Activated CD8-positive, alpha-beta memory T cell treated with anti-CD3 and anti-CD28 coated beads, Interleukin-2, amount 10 ng/mL, durations not matched to agents 7 days and 5 days (primary cell): Measurements from ENCODE around the gene ETV5. TPM values are rescaled to one million over a fixed set of nuclear protein-coding genes. Genes with fewer than 3 reads are reported as not detected.
"Not testable (repeated sequence)": the region's sequence is repeated elsewhere in the genome, so short reads cannot be mapped to it uniquely, and the experiment has no call there.

Experiments used
- ATAC-seq: fragments of 150-1000 bp; cut with Tn5 transposase; one replicate; pipeline ENCODE4 v1.10.0; 2021; ENCODE audit warnings: moderate library complexity
- CTCF ChIA-PET: fragments of 350-600 bp; sonication (Branson Sonifier 250); formaldehyde crosslinking; loops from one replicate; lab custom pipeline; 2021; ENCODE audit warnings: antibody characterized with exemption; lab: Charles Lee
- DNase-seq: peaks from one replicate; pipeline ENCODE4 v3.0.0-alpha.2; 2020
- H3K27ac Mint-ChIP-seq: one replicate; pipeline ENCODE4 v1.8.0; 2021; ENCODE audit warnings: mild to moderate bottlenecking, mixed read lengths
- H3K27me3 Mint-ChIP-seq: one replicate; pipeline ENCODE4 v1.8.0; 2021; ENCODE audit warnings: mixed read lengths
- H3K36me3 Mint-ChIP-seq: one replicate; pipeline ENCODE4 v1.8.0; 2021; ENCODE audit warnings: mild to moderate bottlenecking, mixed read lengths
- H3K4me1 Mint-ChIP-seq: one replicate; pipeline ENCODE4 v1.8.0; 2021; ENCODE audit warnings: mixed read lengths
- H3K4me3 Mint-ChIP-seq: one replicate; pipeline ENCODE4 v1.8.0; 2021; ENCODE audit warnings: mild to moderate bottlenecking, moderate library complexity, mixed read lengths
- H3K9me3 Mint-ChIP-seq: one replicate; pipeline ENCODE4 v1.8.0; 2022; ENCODE audit warnings: low read depth, mixed read lengths
- total RNA-seq, 2 experiments: library from RNA; stranded (reverse); gene quantifications; one replicate each; pipeline ENCODE4 v1.2.3, GENCODE V29; 2021

The ETV5 gene
- total RNA-seq, 2 experiments from 2014 or later = 0.16 to 0.47 TPM

DNA sequence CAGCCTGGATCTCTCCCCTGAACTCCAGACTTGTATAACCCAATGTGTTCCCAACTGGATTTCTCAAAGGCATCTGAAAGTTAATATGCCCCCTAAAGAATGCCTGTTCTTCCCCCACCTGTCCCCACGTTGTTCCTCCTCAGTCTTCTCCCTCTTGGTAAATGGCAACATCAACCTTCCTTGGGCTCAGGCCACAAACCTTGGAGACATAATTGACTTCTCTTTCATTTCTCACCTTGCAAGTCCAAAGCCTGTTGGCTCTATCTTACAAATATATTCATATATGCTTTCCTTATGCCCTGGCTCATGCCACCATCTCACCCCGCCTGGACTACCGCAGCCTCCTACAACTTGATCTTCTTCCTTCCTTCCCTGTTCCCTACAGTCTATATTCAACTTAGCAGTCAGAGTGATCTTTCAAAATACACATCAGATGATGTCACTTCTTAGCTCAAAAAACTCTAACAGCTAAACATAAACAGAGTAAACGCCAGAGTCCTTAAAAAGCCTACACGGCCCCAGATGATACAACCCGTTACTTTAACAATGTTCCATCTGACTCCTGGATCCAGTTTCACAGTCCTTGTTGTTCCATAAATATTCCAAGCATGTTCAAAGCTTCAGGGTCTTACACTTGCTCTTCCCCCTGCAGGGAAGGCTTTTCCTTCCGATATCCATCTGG is 66.2 kb downstream of the ETV5 start:
- Mint-ChIP-seq H3K36me3 (no peaks in the 10 kb centered on the region), H3K4me1 (no peaks in the 10 kb centered on the region), H3K27me3 (peaks cover 61% of the 10 kb centered on the region), H3K27ac (no peak overlapping the region), H3K4me3 (no peak overlapping the region), H3K9me3 (no peaks in the 10 kb centered on the region)
- DNase-seq (no peak), ATAC-seq (no peak)
- CTCF ChIA-PET = no interaction called here

DNA sequence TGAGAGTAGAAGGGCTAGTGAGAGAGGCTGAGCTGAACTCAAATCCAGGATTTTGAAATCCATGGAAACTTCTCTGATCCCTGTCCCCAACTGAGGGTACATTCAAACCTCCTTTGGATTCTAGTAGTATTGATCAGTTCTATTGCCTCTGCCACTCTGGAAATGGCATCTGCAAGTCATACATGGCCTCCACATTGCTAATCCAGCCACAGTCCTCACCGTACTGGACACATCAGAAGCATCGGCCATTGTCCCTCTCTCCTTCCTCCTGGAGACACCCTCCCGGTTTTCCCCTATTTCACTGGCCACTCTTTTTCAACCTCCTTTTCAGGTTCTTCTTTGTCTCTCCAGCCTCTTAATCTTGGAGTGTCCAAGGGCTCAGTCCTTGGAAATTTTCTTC is 66.9 kb downstream of the ETV5 start:
- CTCF ChIA-PET = no interaction called here
- ATAC-seq (no peak), DNase-seq (no peak)
- no peaks in the 10 kb centered on the region for H3K9me3 Mint-ChIP-seq
- no peaks in the 10 kb centered on the region for H3K4me1 Mint-ChIP-seq
- H3K36me3 Mint-ChIP-seq = no peaks in the 10 kb centered on the region
- H3K27ac Mint-ChIP-seq = no peak overlapping the region
- H3K4me3 Mint-ChIP-seq = no peak overlapping the region
- H3K27me3 Mint-ChIP-seq = peaks cover 64% of the 10 kb centered on the region

DNA sequence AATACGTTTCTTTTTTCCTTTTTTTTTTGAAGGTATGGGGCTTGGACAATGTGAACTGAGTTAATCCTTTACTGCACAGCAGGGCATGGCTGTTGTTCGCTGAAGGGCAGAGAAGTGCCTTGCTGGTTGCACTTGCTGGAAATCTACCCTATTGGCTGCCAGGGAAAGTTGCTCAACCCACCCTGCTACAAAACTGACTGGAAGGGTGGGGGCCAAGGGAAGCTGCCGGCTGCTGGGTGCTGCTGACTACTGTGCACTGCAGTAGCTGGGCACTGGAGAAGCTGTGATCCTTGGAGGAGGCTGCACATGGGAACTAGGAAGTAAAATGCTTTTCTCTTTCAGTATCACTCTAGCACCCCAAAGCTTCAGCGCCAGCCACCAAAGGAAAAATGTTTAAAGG is 70.5 kb downstream of the ETV5 start:
- Mint-ChIP-seq H3K4me3 (no peak overlapping the region), H3K27ac (no peak overlapping the region), H3K9me3 (no peaks in the 10 kb centered on the region), H3K36me3 (no peaks in the 10 kb centered on the region), H3K4me1 (no peaks in the 10 kb centered on the region), H3K27me3 (peaks cover 44% of the 10 kb centered on the region)
- DNase-seq (no peak), ATAC-seq (no peak)
- CTCF ChIA-PET = no interaction called here

DNA sequence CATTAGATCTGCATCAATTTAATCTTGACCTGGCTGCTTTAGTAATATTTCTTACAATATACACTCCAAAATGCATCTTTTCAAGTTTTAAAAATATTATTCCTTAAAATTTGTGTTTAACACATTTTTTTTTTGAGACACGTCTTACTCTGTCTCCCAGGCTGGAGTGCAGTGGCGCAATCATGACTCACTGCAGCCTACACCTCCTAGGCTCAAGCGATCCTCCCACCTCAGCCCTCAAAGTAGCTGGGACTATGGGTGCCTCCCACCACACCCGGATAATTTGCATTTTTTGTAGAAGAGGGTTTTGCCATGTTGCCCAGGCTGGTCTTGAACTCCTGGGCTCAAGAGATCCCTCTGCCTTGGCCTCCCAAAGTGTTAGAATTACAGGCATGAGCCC is 73.6 kb downstream of the ETV5 start:
- H3K9me3 Mint-ChIP-seq = no peaks in the 10 kb centered on the region
- no peaks in the 10 kb centered on the region for H3K36me3 Mint-ChIP-seq
- no peak overlapping the region for H3K27ac Mint-ChIP-seq
- no peaks in the 10 kb centered on the region for H3K4me1 Mint-ChIP-seq
- H3K27me3 Mint-ChIP-seq = peaks cover 31% of the 10 kb centered on the region
- no peak overlapping the region for H3K4me3 Mint-ChIP-seq
- no peak for ATAC-seq
- DNase-seq = no peak
- CTCF ChIA-PET = no interaction called here

DNA sequence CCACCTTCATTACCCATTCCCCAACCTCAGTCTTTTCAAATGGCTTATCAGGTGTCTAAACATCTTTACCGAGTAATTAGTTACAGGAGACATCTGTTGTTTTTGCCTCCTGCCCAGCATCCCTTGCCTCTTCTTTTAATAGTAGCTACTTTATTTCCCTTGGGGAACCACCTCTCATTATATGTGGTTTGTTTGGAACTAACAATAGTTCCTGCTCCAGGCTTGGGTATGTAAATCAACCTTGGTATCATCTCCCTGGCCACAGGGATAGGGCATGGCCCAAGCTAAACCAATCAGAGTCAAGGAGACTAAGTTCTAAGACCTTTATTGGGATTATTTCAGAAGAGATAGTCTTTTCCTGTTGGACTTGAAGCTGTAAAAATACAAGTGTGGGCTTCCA is 76.6 kb downstream of the ETV5 start:
- DNase-seq (no peak), ATAC-seq (no peak)
- no peaks in the 10 kb centered on the region for H3K4me1 Mint-ChIP-seq
- no peak overlapping the region for H3K4me3 Mint-ChIP-seq
- no peak overlapping the region for H3K27ac Mint-ChIP-seq
- CTCF ChIA-PET = no interaction called here
- H3K9me3 Mint-ChIP-seq = no peaks in the 10 kb centered on the region
- H3K36me3 Mint-ChIP-seq = no peaks in the 10 kb centered on the region
- peaks cover 22% of the 10 kb centered on the region for H3K27me3 Mint-ChIP-seq

DNA sequence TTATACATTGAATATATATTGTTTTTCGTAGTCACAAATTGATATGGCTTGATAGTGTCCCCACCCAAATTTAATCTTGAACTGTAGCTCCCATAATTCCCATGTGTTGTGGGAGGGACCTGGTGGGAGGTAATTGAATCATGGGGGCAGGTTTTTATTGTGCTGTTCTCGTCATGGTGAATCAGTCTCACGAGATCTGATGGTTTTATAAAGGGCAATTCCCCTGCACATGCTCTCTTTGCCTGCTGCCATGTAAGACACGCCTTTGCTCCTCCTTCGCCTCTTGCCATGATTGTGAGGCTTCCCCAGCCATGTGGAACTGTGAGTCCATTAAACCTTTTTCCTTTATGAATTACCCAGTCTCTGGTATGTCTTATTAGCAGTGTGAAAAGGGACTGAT is 82.9 kb downstream of the ETV5 start:
- ATAC-seq, H3K9me3 Mint-ChIP-seq, H3K27ac Mint-ChIP-seq, DNase-seq, CTCF ChIA-PET, H3K4me3 Mint-ChIP-seq, H3K4me1 Mint-ChIP-seq, H3K36me3 Mint-ChIP-seq: not testable (repeated sequence)
- peaks cover 51% of the 10 kb centered on the region for H3K27me3 Mint-ChIP-seq

DNA sequence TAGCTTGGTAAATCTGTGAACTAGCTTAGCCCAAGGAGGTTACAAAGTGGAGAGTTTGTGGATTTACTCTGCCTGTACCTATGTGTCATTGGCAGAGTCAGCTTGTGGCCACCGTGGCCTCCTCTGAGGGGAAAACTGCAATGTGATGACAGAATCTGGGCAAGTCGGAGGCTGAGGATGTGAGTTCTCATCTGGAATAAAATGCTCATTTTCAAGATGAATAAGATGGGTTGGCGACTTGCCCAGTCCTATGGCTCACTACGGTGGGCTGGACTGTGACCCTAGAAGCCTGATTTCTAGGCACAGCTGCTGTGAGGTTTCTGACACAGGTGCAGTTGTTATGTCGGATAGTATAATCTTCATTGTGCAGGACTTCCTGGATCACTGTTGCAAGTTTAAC is 83.7 kb downstream of the ETV5 start:
- no peak overlapping the region for H3K4me3 Mint-ChIP-seq
- no peaks in the 10 kb centered on the region for H3K36me3 Mint-ChIP-seq
- CTCF ChIA-PET = no interaction called here
- DNase-seq (peak; percentile 58), ATAC-seq (peak; percentile 45)
- peaks cover 6% of the 10 kb centered on the region for H3K4me1 Mint-ChIP-seq
- H3K27me3 Mint-ChIP-seq = peaks cover 47% of the 10 kb centered on the region
- no peak overlapping the region for H3K27ac Mint-ChIP-seq
- no peaks in the 10 kb centered on the region for H3K9me3 Mint-ChIP-seq

DNA sequence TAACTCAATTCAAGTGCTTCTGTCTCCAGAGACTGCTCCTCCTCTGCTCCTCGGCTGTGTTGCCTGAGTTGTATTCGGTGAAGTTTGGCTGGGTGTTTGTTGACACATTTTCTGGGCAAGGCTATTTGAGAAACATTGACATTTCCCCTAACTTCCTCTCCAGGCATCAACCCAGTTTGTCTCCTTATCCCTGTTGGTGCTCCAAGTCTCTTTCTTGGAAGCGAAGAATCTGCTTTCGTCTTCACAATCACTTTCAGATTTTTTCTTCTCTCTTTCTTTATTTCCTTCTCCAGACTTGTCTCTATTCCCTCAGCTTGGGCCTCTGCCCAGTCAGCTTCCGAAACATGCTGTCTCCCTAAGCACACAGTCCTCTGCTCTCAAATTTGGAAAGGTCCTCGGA is 84.7 kb downstream of the ETV5 start:
- no peak for ATAC-seq
- CTCF ChIA-PET = no interaction called here
- Mint-ChIP-seq H3K27ac (no peak overlapping the region), H3K9me3 (no peaks in the 10 kb centered on the region), H3K36me3 (no peaks in the 10 kb centered on the region), H3K4me3 (no peak overlapping the region), H3K27me3 (peaks cover 51% of the 10 kb centered on the region), H3K4me1 (peaks cover 6% of the 10 kb centered on the region)
- DNase-seq = no peak

DNA sequence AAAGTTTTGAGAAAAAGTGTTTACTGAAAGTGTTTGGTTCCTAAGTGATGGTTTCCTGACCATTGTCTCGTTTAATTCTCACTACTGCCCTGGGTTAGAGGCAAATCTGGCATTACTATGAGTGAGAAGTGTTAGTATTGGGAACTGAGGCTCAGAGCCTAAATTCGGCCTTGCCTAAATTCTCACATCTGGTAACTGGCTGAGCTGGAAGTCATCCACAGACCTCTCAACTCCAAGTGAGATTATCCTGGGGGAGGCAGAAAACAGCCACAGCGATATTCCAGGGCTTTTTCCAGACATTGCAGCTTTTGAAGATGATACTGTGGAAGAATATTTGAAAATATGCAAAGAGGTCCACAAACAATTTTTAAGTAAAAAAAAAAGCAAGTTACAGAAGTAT is 86.0 kb downstream of the ETV5 start:
- ATAC-seq (no peak), DNase-seq (no peak)
- Mint-ChIP-seq H3K4me1 (peaks cover 6% of the 10 kb centered on the region), H3K9me3 (no peaks in the 10 kb centered on the region), H3K4me3 (no peak overlapping the region), H3K36me3 (no peaks in the 10 kb centered on the region), H3K27ac (no peak overlapping the region), H3K27me3 (peaks cover 56% of the 10 kb centered on the region)
- CTCF ChIA-PET = no interaction called here

DNA sequence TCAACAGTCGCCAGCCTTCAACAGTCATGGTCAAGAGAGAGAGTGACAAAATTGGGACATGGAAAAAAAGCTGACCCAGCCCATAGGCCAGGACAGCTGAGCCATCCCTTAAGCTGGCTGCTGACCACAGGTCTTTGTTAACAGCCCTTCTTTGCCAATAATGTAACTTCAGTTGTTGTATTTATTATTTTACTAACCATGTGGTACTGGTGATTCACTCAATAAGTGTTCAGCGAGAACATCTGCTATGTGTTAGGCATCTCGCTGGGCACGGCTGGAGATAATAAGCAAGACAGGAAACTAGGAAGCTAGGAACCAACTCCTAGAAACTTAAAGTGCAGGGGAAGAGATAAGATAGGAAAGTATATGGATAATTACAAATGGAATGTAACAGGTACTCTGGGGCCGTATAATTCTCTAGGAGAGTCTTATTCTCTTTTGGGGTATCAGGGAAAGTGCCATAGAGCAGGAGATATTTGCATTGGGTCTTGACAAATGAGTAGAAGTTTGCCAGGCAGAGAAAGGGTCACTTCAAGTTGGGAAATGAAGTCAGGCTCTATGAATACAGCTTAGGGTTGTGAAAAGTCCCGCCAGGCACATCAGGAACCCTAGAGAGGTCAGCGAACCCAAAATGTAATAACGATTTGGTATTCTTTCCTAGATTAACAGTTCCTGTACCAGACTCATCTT is 87.1 kb downstream of the ETV5 start:
- no peaks in the 10 kb centered on the region for H3K36me3 Mint-ChIP-seq
- no peak for ATAC-seq

DNA sequence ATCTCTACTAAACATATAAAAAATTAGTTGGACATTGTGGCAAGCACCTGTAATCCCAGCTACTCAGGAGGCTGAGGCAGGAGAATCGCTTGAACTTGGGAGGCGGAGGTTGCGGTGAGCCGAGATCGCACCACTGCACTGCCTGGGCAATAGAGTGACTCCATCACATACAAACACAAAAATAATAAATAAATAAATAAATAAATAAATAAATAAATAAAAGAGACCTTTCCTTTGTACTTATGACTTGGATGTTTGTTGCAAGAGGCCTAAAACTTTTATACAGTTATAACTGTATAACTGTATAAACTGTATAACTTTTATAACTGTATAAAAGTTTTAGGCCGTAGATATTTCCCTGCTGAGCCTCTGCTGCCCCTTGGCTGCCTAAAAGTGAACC is 87.6 kb downstream of the ETV5 start:
- not testable (repeated sequence) for H3K4me3 Mint-ChIP-seq, ATAC-seq, H3K9me3 Mint-ChIP-seq

More for the DNA sequence above, 87.1 kb downstream of the ETV5 start:
- peaks cover 58% of the 10 kb centered on the region for H3K27me3 Mint-ChIP-seq
- H3K4me3 Mint-ChIP-seq = no peak overlapping the region
- CTCF ChIA-PET = no interaction called here
- no peak overlapping the region for H3K27ac Mint-ChIP-seq
- peaks cover 6% of the 10 kb centered on the region for H3K4me1 Mint-ChIP-seq
- no peaks in the 10 kb centered on the region for H3K9me3 Mint-ChIP-seq
- no peak for DNase-seq

DNA sequence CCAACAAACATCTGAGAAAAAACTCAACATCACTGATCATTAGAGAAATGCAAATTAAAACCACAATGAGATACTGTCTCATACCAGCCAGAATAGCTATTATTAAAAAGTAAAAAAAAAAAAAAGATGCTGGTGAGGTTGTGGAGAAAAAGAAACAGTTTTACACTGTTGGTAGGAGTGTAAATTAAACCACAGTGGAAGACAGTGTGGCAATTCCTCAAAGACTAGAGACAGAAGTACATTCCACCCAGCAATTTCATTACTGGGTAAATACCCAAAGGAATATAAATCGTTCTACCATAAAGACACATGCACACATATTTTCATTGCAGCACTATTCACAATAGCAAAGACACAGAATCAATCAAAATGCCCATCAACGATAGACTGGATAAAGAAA is 89.6 kb downstream of the ETV5 start:
- not testable (repeated sequence) for H3K4me3 Mint-ChIP-seq

More for the DNA sequence above, 87.6 kb downstream of the ETV5 start:
- H3K36me3 Mint-ChIP-seq, DNase-seq, H3K27ac Mint-ChIP-seq, CTCF ChIA-PET, H3K4me1 Mint-ChIP-seq: not testable (repeated sequence)
- H3K27me3 Mint-ChIP-seq = peaks cover 58% of the 10 kb centered on the region

DNA sequence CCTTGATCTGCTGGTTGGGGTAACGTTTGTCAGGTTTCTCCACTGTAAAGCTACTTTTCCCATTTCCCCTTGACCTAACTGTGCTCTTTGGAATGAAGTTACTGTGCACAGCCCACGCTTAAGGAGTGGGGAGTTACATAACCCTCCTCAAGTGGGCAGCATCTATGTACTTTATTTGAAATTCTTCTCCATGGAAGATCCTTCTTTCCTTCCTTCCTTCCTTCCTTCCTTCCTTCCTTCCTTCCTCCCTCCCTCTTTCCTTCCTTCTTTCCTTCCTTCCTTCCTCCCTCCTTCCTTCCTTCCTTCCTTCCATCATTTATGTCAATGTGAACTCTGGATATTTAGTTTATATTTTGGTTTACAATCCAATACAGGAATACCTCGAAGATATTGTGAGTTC is 94.0 kb downstream of the ETV5 start:
- CTCF ChIA-PET = no interaction called here
- Mint-ChIP-seq H3K36me3 (no peaks in the 10 kb centered on the region), H3K27me3 (peaks cover 44% of the 10 kb centered on the region), H3K9me3 (no peaks in the 10 kb centered on the region), H3K4me3 (no peak overlapping the region), H3K4me1 (no peaks in the 10 kb centered on the region), H3K27ac (no peak overlapping the region)
- DNase-seq (no peak), ATAC-seq (no peak)

More for the DNA sequence above, 89.6 kb downstream of the ETV5 start:
- DNase-seq, ATAC-seq, H3K4me1 Mint-ChIP-seq, H3K9me3 Mint-ChIP-seq, H3K36me3 Mint-ChIP-seq, CTCF ChIA-PET, H3K27ac Mint-ChIP-seq: not testable (repeated sequence)
- peaks cover 51% of the 10 kb centered on the region for H3K27me3 Mint-ChIP-seq

DNA sequence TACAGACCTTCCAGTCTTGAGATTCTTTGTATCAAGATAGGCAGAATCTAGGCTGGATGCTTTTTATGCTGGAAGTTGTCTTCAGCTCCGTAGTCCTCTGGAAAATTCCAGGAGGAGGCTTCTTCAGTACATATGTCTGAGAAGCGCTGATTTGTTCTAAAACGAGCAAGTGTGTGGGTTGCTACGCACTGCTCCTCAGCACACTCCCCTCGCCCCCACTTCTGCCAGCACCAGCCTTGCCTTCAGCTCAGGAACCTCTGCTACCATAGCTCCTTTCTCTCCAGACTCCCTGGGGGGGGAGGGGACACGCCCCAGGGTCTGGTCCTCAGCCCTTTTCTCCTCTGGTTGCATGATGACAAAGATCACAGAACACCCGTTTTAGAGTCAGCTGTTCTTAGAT is 95.6 kb downstream of the ETV5 start:
- no peak overlapping the region for H3K4me3 Mint-ChIP-seq
- CTCF ChIA-PET = no interaction called here
- DNase-seq = no peak
- no peak for ATAC-seq
- H3K27ac Mint-ChIP-seq = no peak overlapping the region
- no peaks in the 10 kb centered on the region for H3K4me1 Mint-ChIP-seq
- no peaks in the 10 kb centered on the region for H3K36me3 Mint-ChIP-seq
- H3K27me3 Mint-ChIP-seq = peaks cover 31% of the 10 kb centered on the region
- no peaks in the 10 kb centered on the region for H3K9me3 Mint-ChIP-seq
